HG02623 (cell line): ENCODE results near the gene LRRC14B.
"Not testable (repeated sequence)": the region's sequence is repeated elsewhere in the genome, so short reads cannot be mapped to it uniquely, and the experiment has no call there.

Experiments
- ATAC-seq: cut with Tn5 transposase; IDR thresholded peaks from one replicate; pipeline ENCODE4 v1.9.1; 2021; ENCODE audit warnings: moderate library complexity; ENCODE audit not compliant: unreplicated experiment

LRRC14B gene

DNA sequence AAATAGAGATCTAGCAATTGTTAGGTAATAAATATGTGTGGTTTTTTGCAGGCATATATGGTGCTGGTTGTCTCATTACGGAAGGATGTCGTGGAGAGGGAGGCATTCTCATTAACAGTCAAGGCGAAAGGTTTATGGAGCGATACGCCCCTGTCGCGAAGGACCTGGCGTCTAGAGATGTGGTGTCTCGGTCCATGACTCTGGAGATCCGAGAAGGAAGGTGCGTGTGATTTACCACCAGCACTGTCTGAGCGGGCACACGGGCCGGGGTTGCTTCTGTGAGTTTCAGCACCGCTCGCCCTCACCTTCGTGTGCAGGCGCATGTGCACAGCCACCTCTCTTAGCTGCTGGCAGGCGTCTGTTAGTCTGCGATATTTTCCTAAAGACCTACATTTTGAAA is 42.1 kb downstream of the LRRC14B start:
- ATAC-seq = not testable (repeated sequence)

DNA sequence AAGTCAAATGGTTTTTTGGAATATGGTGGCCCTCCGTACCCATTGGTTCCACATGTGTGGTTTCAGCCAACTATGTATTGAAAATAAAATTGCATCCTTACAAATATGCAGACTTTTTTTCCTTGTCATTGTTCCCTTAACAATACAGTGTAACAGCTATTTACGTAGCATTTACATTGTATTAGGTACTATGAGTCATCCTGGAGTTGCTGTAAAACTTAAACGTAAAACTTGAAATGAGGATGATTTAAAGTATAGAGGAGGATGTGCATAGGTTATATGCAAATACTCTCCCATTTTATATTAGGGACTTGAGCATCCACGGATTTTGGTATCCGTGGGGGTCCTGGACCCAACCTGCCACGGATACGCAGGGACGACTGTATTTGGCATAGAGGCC is 43.2 kb downstream of the LRRC14B start:
- no peak for ATAC-seq

DNA sequence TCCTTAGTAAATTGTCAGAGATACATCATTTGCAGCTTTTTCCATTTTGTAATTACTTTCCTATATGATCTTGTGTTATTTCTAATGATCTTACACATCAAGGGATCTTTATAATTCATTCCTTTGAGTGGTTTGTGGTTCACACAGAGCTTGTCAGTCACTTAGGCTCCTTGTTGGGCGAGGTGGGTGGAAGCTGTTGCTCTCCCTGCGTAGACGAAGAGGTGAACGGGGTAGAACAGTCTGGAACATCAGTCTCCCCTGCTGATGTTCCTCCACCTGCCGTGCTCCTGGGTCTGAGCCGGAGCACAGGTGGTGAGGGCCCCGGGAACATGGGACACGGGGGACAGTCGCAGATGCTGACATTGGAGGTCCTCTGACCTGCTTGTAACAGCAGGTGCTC is 44.2 kb downstream of the LRRC14B start:
- not testable (repeated sequence) for ATAC-seq

DNA sequence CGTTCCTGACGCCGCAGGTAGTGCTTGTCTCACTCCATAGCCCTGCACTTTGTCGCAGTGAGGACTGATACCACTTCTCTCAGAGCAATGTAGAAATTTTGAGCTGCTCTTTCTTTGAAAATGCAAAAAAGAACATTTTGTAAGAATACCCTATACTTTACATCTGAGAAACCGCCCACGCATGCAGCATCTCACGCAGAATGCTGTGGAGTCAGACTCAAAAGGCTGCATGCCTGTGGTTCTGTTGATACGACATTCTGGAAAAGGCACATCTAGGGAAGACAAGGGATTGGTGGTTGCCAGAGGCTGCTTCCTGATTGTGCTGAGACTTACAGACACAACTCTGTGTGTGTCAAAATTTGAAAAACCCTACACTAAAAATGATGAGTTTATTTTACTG is 46.6 kb downstream of the LRRC14B start:
- ATAC-seq = not testable (repeated sequence)

DNA sequence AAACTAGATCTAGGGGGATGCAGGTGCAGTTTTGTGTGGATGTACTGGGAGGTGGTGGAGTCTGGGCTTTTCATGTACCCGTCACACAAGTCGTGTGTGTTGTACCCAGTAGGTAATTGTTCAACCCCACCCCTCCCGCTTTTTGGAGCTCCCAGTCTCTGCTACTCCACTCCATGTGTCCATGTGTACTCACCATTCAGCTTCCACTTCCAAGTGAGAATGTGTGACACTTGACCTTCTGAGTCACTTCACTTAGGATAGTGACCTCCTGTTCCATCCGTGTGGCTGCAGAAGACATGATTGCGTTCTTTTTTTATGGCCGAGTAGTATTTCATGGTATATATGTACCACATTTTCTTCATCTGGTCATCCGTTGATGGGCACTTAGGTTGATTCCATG is 49.3 kb downstream of the LRRC14B start:
- ATAC-seq = not testable (repeated sequence)

DNA sequence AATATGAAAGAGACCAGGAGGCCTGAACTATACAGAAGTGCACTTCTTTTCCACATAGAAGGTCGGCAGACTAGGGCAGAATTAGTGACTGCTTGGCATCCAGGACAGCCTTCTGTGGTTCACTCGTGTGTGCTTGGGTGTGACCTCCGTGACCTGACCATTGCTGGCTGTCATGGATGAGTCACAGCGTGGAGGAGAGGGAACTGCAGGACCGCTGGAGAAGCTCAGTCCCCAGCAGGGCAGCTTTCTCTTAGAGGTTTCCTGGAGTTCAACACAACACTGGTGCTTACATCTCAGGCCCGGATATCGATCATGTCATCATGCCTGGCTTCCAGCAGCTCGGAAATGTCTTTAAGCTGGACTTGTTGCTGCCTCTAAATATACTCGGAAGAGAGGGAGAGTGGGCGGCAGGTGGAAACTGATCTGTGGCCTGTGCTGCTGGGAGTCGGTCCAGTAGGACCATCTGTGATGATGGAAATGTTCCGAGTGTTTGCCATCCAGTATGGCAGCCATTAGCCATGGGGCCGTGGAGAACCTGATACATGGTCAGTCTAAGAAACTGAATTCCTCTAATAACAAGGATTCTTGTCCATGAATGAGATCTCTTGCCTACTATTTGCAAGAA is 49.9 kb downstream of the LRRC14B start:
- not testable (repeated sequence) for ATAC-seq

DNA sequence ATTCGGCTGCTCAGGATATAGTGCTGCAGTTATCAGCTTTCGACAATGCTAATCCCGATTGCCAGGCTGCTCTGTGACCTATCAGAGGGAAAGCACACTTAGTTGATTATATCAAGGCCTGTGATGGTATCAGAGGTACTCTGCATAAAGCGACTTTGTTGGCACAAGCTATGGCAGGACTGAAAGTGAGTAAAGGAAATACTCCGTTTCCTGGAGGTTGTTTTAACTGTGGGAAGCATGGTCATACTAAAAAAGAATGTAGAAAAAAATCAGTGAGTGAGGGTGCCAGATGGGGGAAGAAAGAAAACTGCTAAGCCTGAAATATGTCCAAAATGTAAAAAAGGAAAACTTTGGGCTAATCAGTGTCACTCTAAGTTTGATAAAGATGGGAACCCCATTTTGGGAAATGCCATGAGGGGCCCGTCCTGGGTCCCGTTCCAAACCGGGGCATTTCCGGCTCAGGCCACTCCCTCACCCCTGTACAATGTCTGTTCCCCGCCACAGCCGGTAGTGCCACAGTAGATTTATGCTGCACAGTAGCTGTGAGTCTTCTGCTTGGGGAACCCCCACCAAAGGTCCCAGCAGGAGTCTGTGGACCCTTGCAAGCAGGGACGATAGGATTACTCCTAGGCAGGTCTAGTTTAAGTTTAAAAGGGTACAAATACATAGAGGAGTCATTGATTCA is 52.5 kb downstream of the LRRC14B start:
- ATAC-seq = not testable (repeated sequence)

DNA sequence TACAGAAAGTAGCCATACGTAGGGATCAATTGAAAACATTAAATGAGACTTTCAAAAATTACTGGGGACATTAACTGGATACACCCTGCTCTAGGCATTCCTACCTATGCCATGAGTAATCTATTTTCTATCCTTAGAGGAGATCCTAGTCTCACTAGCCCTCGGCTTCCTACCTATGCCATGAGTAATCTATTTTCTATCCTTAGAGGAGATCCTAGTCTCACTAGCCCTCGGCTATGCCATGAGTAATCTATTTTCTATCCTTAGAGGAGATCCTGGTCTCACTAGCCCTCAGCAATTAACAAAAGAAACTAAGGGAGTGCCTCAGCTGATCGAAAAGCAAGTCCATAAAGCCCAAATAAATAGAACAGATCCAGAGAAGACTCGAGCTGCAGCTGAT is 54.4 kb downstream of the LRRC14B start:
- ATAC-seq = not testable (repeated sequence)
